K562 (cell line): ENCODE measurements around the gene NFIB. TPM values are rescaled to one million over a fixed set of nuclear protein-coding genes. Genes with fewer than 3 reads are reported as not detected.

ENCODE experiments used
- ATAC-seq: fragments of 200-7000 bp; cut with Tn5 transposase; 3 replicates; pipeline ENCODE4 v1.9.1; 2020; ENCODE audit warnings: moderate library complexity
- BruUV-seq: library from RNA; stranded (reverse); fragments of 400-500 nt; replicated peaks from 2 replicates; lab custom pipeline; 2021; lab: Mats Ljungman, UMichigan
- CTCF ChIA-PET: fragments of 300-600 bp; formaldehyde crosslinking; extraction: SDS; loops from one replicate; lab custom pipeline; 2021; ENCODE audit warnings: low intra/inter-chr PET ratio; lab: Yijun Ruan, JAX
- POLR2A ChIA-PET: fragments of 300-600, 350-650 bp; sonication (Branson Sonifier 250); formaldehyde crosslinking; extraction: SDS; loops from one replicate; lab custom pipeline; 2021; ENCODE audit warnings: antibody characterized with exemption, inconsistent platforms; lab: Yijun Ruan, JAX
- DNase-seq, 4 experiments: peaks; one replicate each; pipeline versions ENCODE4 v3.0.0 to v3.0.0-alpha.2; 2011 to 2018; ENCODE audit warnings: low spot score in 3 of 4, mixed read lengths in 3 of 4; ENCODE audit errors: extremely low read depth in 1 of 4
- FAIRE-seq: peaks from 2 replicates; lab custom pipeline; 2011; peaks lifted over from hg19 to GRCh38; lab: Jason Lieb, UNC
- H2AFZ ChIP-seq: 2 replicates; pipeline ENCODE4 v1.6.0; 2011; ENCODE audit warnings: low read depth, low read length, control low read depth, inconsistent platforms
- H3K27ac ChIP-seq: fragments of 200-600 bp; 3 replicates; pipeline ENCODE4 v1.8.0; 2011; ENCODE audit warnings: low read depth, mild to moderate bottlenecking, control low read depth, inconsistent platforms, low read length, moderate library complexity, mixed read lengths; ENCODE audit errors: extremely low read depth
- H3K27me3 ChIP-seq, 2 experiments: fragments of 300-600 bp in 1 of 2; 2 replicates in 1 of 2; 3 replicates in 1 of 2; pipeline versions ENCODE4 v1.6.0 to v1.8.0; 2011; ENCODE audit warnings: inconsistent platforms in 2 of 2, low read length in 2 of 2, mild to moderate bottlenecking in 1 of 2, mixed read lengths in 1 of 2, moderate library complexity in 1 of 2; ENCODE audit not compliant: control insufficient read depth in 2 of 2, insufficient read depth in 2 of 2
- H3K36me3 ChIP-seq: fragments of 300-600 bp; 3 replicates; pipeline ENCODE4 v1.8.0; 2011; ENCODE audit warnings: mild to moderate bottlenecking, low read length, inconsistent platforms; ENCODE audit not compliant: control insufficient read depth, insufficient read depth
- H3K4me1 ChIP-seq, 2 experiments: fragments of 200-600 bp in 1 of 2; replicated peaks in 1 of 2; 2 replicates in 1 of 2; 3 replicates in 1 of 2; pipeline versions ENCODE4 v1.5.1 to v1.8.0; 2011; ENCODE audit warnings: inconsistent platforms in 2 of 2, low read length in 2 of 2, mild to moderate bottlenecking in 1 of 2, mixed read lengths in 1 of 2, moderate library complexity in 1 of 2; ENCODE audit not compliant: control insufficient read depth in 2 of 2, insufficient read depth in 2 of 2
- H3K4me2 ChIP-seq: 2 replicates; pipeline ENCODE4 v1.6.1; 2011; ENCODE audit warnings: low read length, control low read depth, inconsistent platforms, mixed read lengths; ENCODE audit not compliant: insufficient read depth
- H3K4me3 ChIP-seq: fragments of 200-600 bp; sonication (generic), shearing (Covaris generic); 2 replicates; pipeline ENCODE4 v1.5.1; 2016; ENCODE audit warnings: control low read depth, inconsistent platforms
- H3K79me2 ChIP-seq: fragments of 200-600 bp; 3 replicates; pipeline ENCODE4 v1.8.0; 2011; ENCODE audit warnings: low read length, inconsistent platforms; ENCODE audit not compliant: control insufficient read depth, insufficient read depth
- H3K9ac ChIP-seq, 2 experiments: 2 replicates each; pipeline versions ENCODE4 v1.6.0 to v1.6.1; 2011; ENCODE audit warnings: low read depth in 2 of 2, low read length in 2 of 2, control low read depth in 1 of 2, inconsistent platforms in 1 of 2, mild to moderate bottlenecking in 1 of 2, mixed read lengths in 1 of 2; ENCODE audit not compliant: insufficient read depth in 1 of 2
- H3K9me1 ChIP-seq: one replicate; pipeline ENCODE4 v1.6.0; 2011; ENCODE audit warnings: inconsistent platforms, mild to moderate bottlenecking, low read length, moderate library complexity; ENCODE audit not compliant: control insufficient read depth, insufficient read depth
- H3K9me3 ChIP-seq: replicated peaks from 2 replicates; pipeline ENCODE4 v1.5.1; 2011; ENCODE audit warnings: low read depth, low read length, inconsistent platforms; ENCODE audit not compliant: control insufficient read depth, insufficient read depth
- H4K20me1 ChIP-seq: replicated peaks from 2 replicates; pipeline ENCODE4 v1.6.1; 2011; ENCODE audit warnings: low read length, inconsistent platforms, mixed read lengths; ENCODE audit not compliant: control insufficient read depth, insufficient read depth
- ARID2 ChIP-seq: fragments of 450-650 bp; IDR thresholded peaks from 2 replicates; pipeline ENCODE4 v1.6.1; 2017; ENCODE audit warnings: antibody characterized with exemption, mild to moderate bottlenecking
- ATF6 ChIP-seq: sonication (generic); formaldehyde crosslinking; IDR thresholded peaks from 2 replicates; pipeline ENCODE4 v1.4.0; 2020; ENCODE audit warnings: mild to moderate bottlenecking, missing genetic modification reagents
- BRCA1 ChIP-seq, 2 experiments: fragments of 450-650 bp in 1 of 2; sonication (generic) in 1 of 2; formaldehyde crosslinking in 1 of 2; IDR thresholded peaks; 2 replicates each; pipeline versions ENCODE4 v1.5.0 to v1.6.1; 2017 to 2020; ENCODE audit warnings: mild to moderate bottlenecking in 1 of 2, missing genetic modification reagents in 1 of 2
- CCNT2 ChIP-seq: IDR thresholded peaks from 2 replicates; pipeline ENCODE4 v1.6.1; 2011; ENCODE audit warnings: borderline replicate concordance, low read depth, mild to moderate bottlenecking, moderate library complexity, mixed read lengths, low read length; ENCODE audit not compliant: insufficient read length; ENCODE audit errors: extremely low read depth
- CUX1 ChIP-seq: fragments of 200-800 bp; sonication (Bioruptor generic); IDR thresholded peaks from 2 replicates; pipeline ENCODE4 v1.6.1; 2016; ENCODE audit warnings: missing genetic modification characterization, missing compliant biosample characterization
- GTF2E2 ChIP-seq: fragments of 200-800 bp; sonication (Bioruptor generic); IDR thresholded peaks from 2 replicates; pipeline ENCODE4 v1.6.1; 2016; ENCODE audit warnings: missing genetic modification characterization, missing compliant biosample characterization
- KDM5B ChIP-seq: fragments of 200-600 bp; sonication (generic); IDR thresholded peaks from 2 replicates; pipeline ENCODE4 v1.6.1; 2012; ENCODE audit warnings: low read depth, mild to moderate bottlenecking, moderate library complexity, low read length, control low read depth, inconsistent platforms; ENCODE audit not compliant: insufficient replicate concordance
- LARP7 ChIP-seq: fragments of 450-650 bp; IDR thresholded peaks from 2 replicates; pipeline ENCODE4 v1.6.1; 2016
- MYNN ChIP-seq, 2 experiments: sonication (generic); formaldehyde crosslinking in 1 of 2; IDR thresholded peaks; 2 replicates each; pipeline versions ENCODE4 v1.5.0 to v1.6.1; 2016 to 2020; ENCODE audit warnings: antibody characterized with exemption in 1 of 2, missing genetic modification reagents in 1 of 2
- POLR2H ChIP-seq: IDR thresholded peaks from 2 replicates; pipeline ENCODE4 v1.6.1; 2016; ENCODE audit warnings: missing genetic modification characterization, low read depth, mild to moderate bottlenecking, control low read depth, missing compliant biosample characterization, moderate library complexity
- SAP30 ChIP-seq: fragments of 200-600 bp; sonication (generic); IDR thresholded peaks from 2 replicates; pipeline ENCODE4 v1.6.1; 2012; ENCODE audit warnings: borderline replicate concordance, low read depth, mild to moderate bottlenecking, moderate library complexity, low read length, control low read depth, inconsistent platforms; ENCODE audit not compliant: insufficient read depth, poor library complexity, severe bottlenecking
- SMAD3 ChIP-seq: fragments of 450-650 bp; formaldehyde crosslinking; conservative IDR thresholded peaks from 2 replicates; pipeline ENCODE4 v1.4.0; 2020; ENCODE audit warnings: mild to moderate bottlenecking
- ZNF121 ChIP-seq: sonication (generic); formaldehyde crosslinking; conservative IDR thresholded peaks from 2 replicates; pipeline ENCODE4 v1.8.0; 2022; ENCODE audit warnings: missing genetic modification reagents
- ZNF311 ChIP-seq: fragments of 250-450 bp; sonication (Bioruptor Pico); IDR thresholded peaks from 2 replicates; pipeline ENCODE4 v1.4.0; 2020; ENCODE audit warnings: mild to moderate bottlenecking, moderate library complexity
- ZNF316 ChIP-seq: fragments of 450-650 bp; IDR thresholded peaks from 2 replicates; pipeline ENCODE4 v1.6.1; 2016
- ZNF77 ChIP-seq: fragments of 250-450 bp; sonication (Bioruptor Pico); IDR thresholded peaks from 2 replicates; pipeline ENCODE4 v1.5.0; 2020
- ZNF780A ChIP-seq: fragments of 250-450 bp; sonication (Bioruptor Pico); IDR thresholded peaks from 2 replicates; pipeline ENCODE4 v1.5.0; 2021; ENCODE audit warnings: mild to moderate bottlenecking
- WGBS: fragments of 100-300 bp; shearing (Covaris generic); methylation state at CpG from one replicate; pipeline ENCODE4 v1.1.6; 2016; ENCODE audit warnings: low coverage, mixed read lengths; ENCODE audit not compliant: insufficient coverage; ENCODE audit errors: missing lambda C conversion rate; 5-methylcytosine and 5-hydroxymethylcytosine counted together
- in situ Hi-C: fragments of 300-500 bp; cut with MboI; formaldehyde crosslinking; loops from 4 replicates; pipeline ENCODE4 v1.15.0; 2018; ENCODE audit warnings: inconsistent platforms, mixed read lengths
- intact Hi-C: fragments of 100-400 bp; cut with micrococcal nuclease; formaldehyde crosslinking; loops from 2 replicates; pipeline ENCODE4 v1.14.2; 2022
- polyA plus RNA-seq, 8 experiments: library from polyadenylated mRNA; depleted of rRNA in 4 of 8; stranded (reverse) in 5 of 8; unstranded in 3 of 8; fragments of >200 nt; fragmentation: Nextera tagmentation in 2 of 8; fragmentation: Illumina TruSeq in 1 of 8; extraction: Ambion mirVana in 2 of 8; extraction: Trizol in 1 of 8; gene quantifications; 2 replicates each; pipeline versions ENCODE4 v1.2.1 to v1.2.3, GENCODE V29; 2011 to 2014; ENCODE audit warnings: inconsistent platforms in 1 of 8, missing spikeins in 1 of 8
- total RNA-seq, 7 experiments: library from RNA; depleted of rRNA in 6 of 7; stranded (reverse); fragments of >200 nt in 6 of 7; fragmentation: Illumina TruSeq in 2 of 7; extraction: Trizol in 2 of 7; gene quantifications; 2 replicates each; pipeline versions ENCODE4 v1.2.1 to v1.2.3, GENCODE V29; 2011 to 2021; ENCODE audit warnings: low replicate concordance in 1 of 7

NFIB gene
- total and polyA plus RNA-seq, 9 of the 15 experiments (the other 6 are each of a cell fraction or from before 2014, with no cell fraction given) = 1.2 to 3.3 (median 1.9) TPM

GRCh38 chr9:14303100-14303499 lies 10.8 kb downstream of the NFIB start:
- intact Hi-C loops (no loop called here), in situ Hi-C loops (no loop called here)
- Histone ChIP-seq H3K36me3 (no peaks in the 10 kb centered on the region), H3K9me1 (no peaks in the 10 kb centered on the region), H3K9ac (no peak overlapping the region), H3K4me3 (no peak overlapping the region), H3K27ac (no peak overlapping the region), H3K4me1 (no peaks in the 10 kb centered on the region), H3K79me2 (no peaks in the 10 kb centered on the region), H3K9me3 (no peaks in the 10 kb centered on the region), H3K27me3 (no peaks in the 10 kb centered on the region), H4K20me1 (no peaks in the 10 kb centered on the region), H2AFZ (no peak overlapping the region), H3K4me2 (no peak overlapping the region)
- ChIA-PET CTCF (no interaction called here), POLR2A (interaction anchor here (0.9 kb wide), 1 partner anchor 97 kb away, joined by 3 read pairs; no protein-coding TSS in a partner anchor)
- no peak for ATAC-seq
- BruUV-seq = no TSS peak
- 45% methylated on average over 2 of the region's 2 CpGs for WGBS
- FAIRE-seq = no peak
- DNase-seq = no peak
- no peak for TF ChIP-seq BRCA1 (IDR thresholded peaks at IDR 0.05)
- TF ChIP-seq BRCA1 (CRISPR knock-in tag; IDR thresholded peaks at IDR 0.05) = no peak
- TF ChIP-seq ZNF121 = no peak
- no peak for TF ChIP-seq ZNF316
- no peak for TF ChIP-seq GTF2E2
- no peak for TF ChIP-seq ZNF780A (CRISPR knock-in tag)
- no peak for TF ChIP-seq LARP7
- TF ChIP-seq SMAD3 (CRISPR knock-in tag) = no peak
- no peak for TF ChIP-seq ATF6 (CRISPR knock-in tag)
- no peak for TF ChIP-seq ZNF77 (CRISPR knock-in tag)
- TF ChIP-seq ARID2 = no peak
- no peak for TF ChIP-seq KDM5B
- TF ChIP-seq ZNF311 (CRISPR knock-in tag) = no peak
- no peak for TF ChIP-seq CCNT2
- TF ChIP-seq POLR2H (tag) = no peak
- TF ChIP-seq SAP30 = no peak
- TF ChIP-seq CUX1 (CRISPR knock-in tag) = no peak
- TF ChIP-seq MYNN (IDR thresholded peaks at IDR 0.05) = no peak
- no peak for TF ChIP-seq MYNN (CRISPR knock-in tag; IDR thresholded peaks at IDR 0.05)
